NCI-H2196 (cell line): ENCODE measurements around the gene MED16.
"Not testable (repeated sequence)": the region's sequence is repeated elsewhere in the genome, so short reads cannot be mapped to it uniquely, and the experiment has no call there.

Source experiments
- DNase-seq: peaks from one replicate; lab custom pipeline; 2025; ENCODE audit not compliant: unreplicated experiment; lab: John Stamatoyannopoulos, UW

Gene MED16

DNA sequence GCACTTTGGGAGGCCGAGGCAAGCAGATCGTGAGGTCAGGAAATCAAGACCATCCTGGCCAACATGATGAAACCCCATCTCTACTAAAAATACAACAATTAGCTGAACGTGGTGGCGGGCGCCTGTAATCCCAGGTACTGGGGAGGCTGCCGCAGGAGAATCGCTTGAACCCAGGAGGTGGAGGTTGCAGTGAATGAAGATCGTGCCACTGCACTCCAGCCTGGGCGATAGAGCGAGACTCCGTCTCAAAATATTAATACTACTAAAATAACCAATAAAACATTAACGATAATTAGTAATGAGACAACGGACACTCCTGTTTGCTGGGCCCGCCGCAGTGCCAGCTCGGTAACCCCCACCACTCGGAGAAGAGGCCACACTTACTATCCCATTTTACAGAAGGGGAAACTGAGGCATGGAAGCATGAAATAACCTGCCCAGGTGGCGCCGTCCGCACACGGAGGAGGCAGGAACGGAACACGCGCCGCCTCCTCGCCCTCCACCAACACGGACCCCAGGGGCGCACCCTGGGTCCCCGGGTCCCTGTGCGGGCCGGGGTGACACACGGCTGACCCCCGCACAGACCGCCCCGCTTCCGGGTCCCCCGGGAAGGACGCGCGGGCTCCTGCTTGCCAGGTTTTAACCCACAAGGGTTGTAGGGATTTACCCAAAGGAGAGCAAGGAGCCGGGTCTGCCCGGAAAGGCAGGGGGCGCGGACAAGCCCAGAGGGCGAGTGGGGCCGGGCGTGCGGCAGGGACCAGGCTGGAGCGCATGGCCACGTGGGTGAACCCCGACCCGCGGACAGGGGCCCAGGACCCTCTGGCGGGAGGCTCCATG, 18.4 kb upstream of the MED16 start:
- no peak for DNase-seq

- no peak for DNase-seq
Observed at GRCh38 chr19:907183-907853, 14.3 kb upstream of the MED16 start.

- no peak for DNase-seq
Observed at GRCh38 chr19:906480-906879, 13.5 kb upstream of the MED16 start.

GRCh38 chr19:904545-904944, 11.6 kb upstream of the MED16 start:
- DNase-seq = no peak

DNA sequence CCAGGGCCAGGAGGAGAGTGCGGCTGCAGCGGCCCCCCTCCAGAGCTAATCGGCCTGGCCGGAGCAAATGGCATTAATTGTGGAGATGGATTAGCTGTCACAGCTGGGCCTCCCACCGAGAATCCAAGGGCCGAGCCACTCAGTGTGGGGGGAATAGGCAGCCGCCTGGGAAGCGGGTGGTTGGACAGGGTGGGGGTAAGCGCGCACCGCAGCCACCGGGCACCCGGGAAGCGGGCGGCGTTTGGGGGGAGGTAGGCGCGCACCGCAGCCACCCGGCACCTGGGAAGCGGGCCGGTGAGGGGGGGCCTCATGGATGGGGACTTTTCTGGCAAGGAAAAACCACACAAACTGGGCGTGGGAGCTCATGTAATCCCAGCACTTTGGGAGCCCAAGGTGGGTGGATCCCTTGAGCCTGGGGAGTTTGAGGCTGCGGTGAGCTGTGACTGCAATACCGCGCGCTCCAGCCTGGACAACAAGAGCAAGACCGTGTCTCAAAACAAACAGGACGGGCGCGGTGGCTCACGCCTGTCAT, 10.3 kb upstream of the MED16 start:
- DNase-seq = no peak

- DNase-seq = no peak
Observed at GRCh38 chr19:902446-903226, 9.6 kb upstream of the MED16 start.

DNA sequence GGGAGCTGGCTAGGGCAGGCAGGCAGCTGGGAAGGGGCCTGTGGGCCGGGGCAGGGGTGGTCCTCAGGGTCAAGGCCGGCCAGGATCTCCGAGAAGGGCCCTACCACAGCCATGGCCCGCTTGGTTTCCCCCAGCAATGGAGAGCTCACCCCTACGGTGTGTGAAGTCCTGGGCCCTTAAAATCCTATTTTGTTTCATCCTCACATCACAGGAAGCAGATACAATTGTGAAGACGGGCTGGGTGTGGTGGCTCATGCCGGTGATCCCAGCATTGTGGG, 9.0 kb upstream of the MED16 start:
- no peak for DNase-seq

DNA sequence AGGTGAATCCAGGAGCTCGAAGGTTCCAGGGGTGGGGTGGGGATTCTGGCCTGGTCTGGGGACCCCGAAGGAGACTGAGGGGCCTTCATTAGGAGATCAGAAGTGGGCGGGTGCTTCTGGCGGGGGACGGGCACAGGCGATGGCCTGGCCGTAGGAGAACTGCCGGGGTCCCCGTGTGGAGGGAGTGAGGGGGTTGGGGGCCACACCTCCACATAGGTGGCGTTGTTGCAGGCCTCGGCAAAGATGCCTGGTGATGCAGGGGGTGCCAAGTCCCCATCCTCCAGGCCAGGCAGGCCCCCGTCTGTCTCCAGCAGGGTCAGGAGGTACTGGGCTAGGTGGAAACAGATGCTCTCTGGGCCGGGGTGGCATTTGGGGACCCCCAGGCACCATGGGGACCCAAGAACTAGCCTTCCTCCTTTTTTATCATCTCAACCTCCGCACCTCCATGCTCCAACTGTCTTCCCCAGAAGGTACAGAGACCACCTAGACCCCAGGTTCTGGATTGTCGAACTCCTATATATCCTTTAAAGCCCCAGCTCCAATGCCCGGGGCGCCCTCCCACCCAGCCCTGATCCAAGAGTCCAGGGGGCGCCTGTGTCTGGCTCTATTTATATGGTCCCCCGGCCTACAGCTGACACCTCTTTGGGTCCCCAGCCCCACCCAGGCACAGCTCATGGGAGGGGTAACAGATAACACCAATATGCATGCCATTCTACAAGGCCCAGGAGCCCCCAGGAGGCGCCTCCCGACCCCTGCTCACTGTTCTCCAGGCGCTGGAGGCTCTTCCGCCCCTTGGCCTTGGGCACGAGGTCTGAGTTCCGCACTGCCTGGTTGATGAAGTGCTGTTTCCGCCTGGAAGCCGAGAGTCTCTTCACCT, 8.5 kb upstream of the MED16 start:
- no peak for DNase-seq

- peak; percentile 31 for DNase-seq
Observed at GRCh38 chr19:900302-901111, 7.5 kb upstream of the MED16 start.

DNA sequence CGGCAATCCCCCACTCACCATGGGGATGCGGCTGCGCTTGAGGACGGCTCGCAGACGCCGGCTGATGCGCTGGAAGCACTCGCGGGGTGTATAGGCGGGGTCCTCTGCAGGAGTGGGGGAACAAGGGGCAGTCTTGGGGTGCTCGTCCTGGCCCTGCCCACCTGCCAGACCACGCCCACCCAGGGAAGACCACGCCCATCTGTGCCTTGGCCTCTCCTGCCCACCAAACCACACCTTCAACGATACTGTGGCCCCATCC, 7.0 kb upstream of the MED16 start:
- DNase-seq = no peak

DNA sequence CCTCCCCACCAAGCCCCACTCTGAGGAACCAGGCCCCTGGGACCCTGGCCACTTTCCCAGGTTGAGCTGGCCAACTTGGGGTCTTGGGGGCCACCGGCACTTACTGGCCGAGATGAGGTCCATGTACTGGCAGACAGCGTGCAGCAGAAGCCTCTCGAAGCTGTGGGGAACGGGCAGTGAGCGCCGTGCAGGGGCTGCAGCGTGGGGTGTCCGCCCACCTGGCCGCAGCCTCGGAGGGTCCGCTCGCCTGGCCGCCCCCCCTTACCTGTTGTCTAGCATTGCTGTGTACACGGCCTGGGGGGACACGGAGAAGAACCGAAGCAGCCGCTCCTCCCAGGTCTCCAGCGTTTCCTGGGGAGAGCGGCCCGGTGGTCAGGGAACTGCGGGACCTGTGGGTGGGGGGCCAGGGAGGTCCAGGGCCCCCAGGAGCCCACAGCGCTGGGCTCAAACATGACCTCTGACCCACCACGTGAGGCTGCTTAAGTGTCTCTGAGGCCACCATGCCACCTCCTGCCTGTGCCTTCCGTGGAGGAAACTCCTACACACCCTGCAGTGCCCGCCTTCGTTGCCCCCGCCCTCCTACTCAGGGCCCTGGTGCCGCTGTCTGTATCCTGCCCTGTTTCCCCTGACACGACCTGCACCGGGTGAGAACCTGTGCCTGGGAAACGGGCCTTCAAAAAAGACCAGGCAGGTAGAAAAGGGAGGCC, 6.5 kb upstream of the MED16 start:
- DNase-seq = no peak

DNA sequence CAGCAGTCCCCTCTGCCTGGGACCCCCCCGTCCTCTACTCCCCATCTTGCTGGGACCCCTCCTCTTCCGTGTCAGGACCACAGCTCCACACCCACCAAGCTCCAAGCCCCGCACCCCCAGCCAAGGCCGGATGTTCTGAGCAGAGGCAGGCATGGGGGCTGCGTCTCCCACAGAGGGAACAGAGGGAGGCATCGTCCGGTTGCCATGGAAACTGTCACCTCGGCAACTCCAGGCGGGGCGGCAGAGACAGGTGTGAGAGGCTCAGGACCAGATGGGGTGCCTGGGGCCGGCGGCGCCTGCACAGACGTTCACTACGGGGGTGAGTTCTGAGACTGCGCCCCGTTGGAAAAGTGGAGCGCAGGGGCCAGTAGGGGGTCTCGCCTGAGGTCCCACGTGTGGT, 5.7 kb upstream of the MED16 start:
- no peak for DNase-seq

DNA sequence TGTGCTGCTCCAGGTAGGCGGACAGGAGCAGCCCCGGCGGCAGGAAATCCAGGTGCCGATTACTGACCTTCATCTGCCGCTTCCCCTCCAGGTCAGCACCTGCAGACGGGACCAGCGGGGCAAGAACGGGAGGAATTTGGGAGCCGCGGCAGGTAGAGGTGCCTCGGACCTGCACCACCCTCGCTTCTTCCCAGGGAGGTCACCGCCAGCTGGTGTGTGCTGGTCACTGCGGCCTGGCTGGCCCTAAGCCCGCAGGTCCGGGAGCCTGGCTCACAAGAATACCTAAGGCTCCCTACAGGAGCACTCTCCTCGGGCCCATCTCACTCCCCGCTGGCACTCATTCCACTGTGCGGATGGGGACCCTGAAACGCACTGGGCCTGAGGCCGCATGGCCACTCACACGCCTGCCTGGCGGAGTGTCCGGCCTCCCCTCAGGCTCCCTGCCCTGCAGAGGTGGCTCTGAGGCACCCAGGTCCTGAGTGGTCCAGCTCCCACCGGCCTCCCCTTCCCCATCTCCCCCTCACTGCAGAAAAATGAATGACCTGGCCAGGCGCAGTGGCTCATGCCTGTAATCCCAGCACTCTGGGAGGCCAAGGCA, 4.6 kb upstream of the MED16 start:
- DNase-seq = no peak

- no peak for DNase-seq
Observed at GRCh38 chr19:896999-897398, 4.0 kb upstream of the MED16 start.

DNA sequence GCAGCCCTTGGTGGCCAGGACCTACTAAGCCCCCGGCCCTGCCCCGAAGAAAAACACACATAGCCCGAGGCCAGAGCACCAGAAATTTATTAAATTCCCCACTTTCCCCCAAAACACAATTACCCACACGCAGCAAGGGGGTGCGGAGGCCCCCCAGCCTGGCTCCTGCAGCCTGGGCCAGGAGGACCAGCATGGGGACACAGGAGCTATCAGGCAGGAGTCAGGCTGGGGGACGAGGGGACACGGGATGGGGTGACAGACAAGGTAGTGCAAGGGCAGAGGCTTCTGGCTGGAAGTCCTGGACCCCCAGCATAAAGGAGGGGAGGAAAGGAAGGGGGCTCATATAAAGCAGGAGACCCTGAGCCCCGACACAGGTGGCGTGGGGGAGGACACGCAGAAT, 3.4 kb upstream of the MED16 start:
- no peak for DNase-seq

DNA sequence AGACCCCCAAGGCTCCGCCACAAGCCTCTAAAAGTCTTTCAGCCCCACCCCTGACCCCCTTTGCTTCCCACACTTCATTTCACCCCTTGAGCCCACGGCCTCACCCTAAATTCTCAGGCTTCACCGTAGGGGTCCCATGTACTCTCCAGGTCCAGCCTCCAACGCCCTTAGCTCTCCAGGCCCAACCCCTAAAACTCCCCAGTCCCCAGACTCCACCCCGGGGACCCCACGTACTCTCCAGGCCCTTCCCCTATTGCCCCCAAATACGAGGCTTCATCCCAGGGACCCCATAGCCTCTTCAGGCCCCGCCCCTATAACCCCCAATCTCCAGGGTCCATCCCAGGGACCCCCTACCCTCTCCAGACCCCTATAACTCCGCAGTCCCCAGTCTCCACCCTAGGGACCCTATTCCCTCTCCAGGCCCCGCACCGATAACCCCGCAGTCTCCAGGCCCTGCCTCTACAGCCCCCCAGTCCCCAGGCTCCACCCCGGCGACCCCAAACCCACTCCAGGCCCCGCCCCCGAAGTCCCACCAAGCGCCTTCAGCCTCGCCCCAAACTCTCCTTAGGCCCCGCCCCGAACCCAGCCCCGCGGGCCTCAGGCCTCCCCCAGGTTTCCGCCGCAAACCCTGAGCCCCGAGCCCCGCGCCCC, 619 bp downstream of the MED16 start:
- DNase-seq = no peak

DNA sequence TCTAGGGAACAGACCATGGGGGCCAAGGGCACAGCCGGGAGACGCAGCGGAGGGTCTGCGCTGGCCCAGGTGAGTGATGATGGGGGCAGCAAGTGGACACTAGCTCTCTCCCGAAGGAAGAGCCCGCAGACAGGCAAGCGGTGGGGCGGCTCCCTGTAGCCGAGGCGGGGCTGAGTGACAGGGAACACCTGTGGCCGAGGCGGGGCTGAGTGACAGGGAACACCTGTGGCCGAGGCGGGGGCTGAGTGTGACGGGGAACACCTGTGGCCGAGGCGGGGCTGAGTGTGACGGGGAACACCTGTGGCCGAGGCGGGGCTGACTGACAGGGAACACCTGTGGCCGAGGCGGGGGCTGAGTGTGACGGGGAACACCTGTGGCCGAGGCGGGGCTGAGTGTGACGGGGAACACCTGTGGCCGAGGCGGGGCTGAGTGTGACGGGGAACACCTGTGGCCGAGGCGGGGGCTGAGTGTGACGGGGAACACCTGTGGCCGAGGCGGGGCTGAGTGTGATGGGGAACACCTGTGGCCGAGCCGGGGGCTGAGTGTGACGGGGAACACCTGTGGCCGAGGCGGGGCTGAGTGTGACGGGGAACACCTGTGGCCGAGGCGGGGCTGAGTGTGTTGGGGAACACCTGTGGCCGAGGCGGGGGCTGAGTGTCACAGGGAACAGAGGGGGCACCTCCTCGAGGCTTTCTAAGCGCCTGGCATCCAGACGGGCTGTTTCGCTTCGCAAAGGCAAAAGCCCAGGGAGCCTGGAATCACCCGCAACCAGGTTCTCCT, 1.4 kb downstream of the MED16 start:
- not testable (repeated sequence) for DNase-seq

- DNase-seq = no peak
Observed at GRCh38 chr19:890831-891230, 2.2 kb downstream of the MED16 start.
